OCI-M2 (cell line): ENCODE results near the gene WDR18.

Experiments
- DNase-seq: peaks from one replicate; lab custom pipeline; 2025; ENCODE audit not compliant: unreplicated experiment; lab: John Stamatoyannopoulos, UW

WDR18 gene

GRCh38 chr19:964761-965694 lies 19.1 kb upstream of the WDR18 start:
- no peak for DNase-seq

DNA sequence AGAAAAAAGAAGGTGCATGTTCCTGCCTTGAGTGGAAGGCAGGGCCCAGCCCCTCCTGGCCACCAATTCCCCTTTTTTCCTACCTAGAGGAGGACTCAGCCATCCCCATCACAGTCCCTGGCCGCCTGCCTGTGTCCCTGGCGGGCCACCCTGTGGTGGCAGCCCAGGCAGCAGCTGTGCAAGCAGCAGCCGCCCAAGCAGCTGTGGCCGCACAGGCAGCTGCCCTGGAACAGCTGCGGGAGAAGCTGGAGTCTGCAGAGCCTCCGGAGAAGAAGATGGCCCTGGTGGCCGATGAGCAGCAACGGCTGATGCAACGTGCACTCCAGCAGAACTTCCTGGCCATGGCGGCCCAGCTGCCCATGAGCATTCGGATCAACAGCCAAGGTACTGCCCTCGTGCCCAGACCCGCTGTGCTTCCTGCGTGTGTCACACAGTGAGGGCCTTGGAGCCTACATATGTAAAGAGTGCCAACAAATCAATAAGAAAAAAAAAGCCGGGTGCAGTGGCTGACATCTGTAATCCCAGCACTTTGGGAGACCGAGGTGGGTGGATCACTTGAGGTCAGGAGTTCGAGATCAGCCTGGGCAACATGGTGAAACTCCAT lies 17.6 kb upstream of the WDR18 start:
- DNase-seq: no peak

- no peak for DNase-seq
Observed at GRCh38 chr19:970695-971094, 13.4 kb upstream of the WDR18 start.

GRCh38 chr19:971795-972194 lies 12.3 kb upstream of the WDR18 start:
- no peak for DNase-seq

DNA sequence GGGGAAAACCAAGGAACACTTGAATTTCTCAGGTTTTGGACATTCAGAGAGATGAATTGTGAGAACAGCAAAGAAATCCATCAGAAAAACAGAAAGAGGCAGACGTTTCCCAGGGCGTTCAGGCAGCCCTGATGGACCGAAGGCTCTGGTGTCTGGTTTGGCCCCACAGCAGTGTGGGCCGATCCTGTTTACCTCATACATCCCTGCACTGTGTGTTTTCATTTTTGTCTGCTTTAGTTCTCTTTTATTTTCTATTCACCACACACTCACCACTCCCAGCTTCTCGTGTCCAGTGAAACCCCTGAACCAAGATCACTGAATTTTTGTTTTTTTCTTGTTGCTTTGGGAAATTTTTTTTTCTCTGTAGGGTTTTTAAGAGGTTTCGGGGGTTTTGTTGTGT lies 11.9 kb upstream of the WDR18 start:
- no peak for DNase-seq

GRCh38 chr19:973726-974563 lies 10.2 kb upstream of the WDR18 start:
- DNase-seq: no peak

GRCh38 chr19:974564-975257 lies 9.4 kb upstream of the WDR18 start:
- no peak for DNase-seq

GRCh38 chr19:976476-976875 lies 7.7 kb upstream of the WDR18 start:
- DNase-seq: no peak

GRCh38 chr19:977058-977464 lies 7.1 kb upstream of the WDR18 start:
- DNase-seq: no peak

- no peak for DNase-seq
Observed at GRCh38 chr19:979318-979741, 4.8 kb upstream of the WDR18 start.

- DNase-seq: no peak
Observed at GRCh38 chr19:980133-980998, 3.8 kb upstream of the WDR18 start.

- no peak for DNase-seq
Observed at GRCh38 chr19:982567-983170, 1.5 kb upstream of the WDR18 start.

- no peak for DNase-seq
Observed at GRCh38 chr19:986083-986482, 1.9 kb downstream of the WDR18 start.

GRCh38 chr19:988081-988480 lies 3.9 kb downstream of the WDR18 start:
- no peak for DNase-seq

- DNase-seq: no peak
Observed at GRCh38 chr19:988510-988909, 4.4 kb downstream of the WDR18 start.

- no peak for DNase-seq
Observed at GRCh38 chr19:989381-990081, 5.4 kb downstream of the WDR18 start.

- DNase-seq: no peak
Observed at GRCh38 chr19:990119-990571, 6.0 kb downstream of the WDR18 start.

GRCh38 chr19:990746-991145 lies 6.6 kb downstream of the WDR18 start:
- no peak for DNase-seq
